Measurements from ENCODE around the gene TRIM64C. TPM values are rescaled to one million over a fixed set of nuclear protein-coding genes. Genes with fewer than 3 reads are reported as not detected.
"Not testable (repeated sequence)": the region's sequence is repeated elsewhere in the genome, so short reads cannot be mapped to it uniquely, and the experiment has no call there.

The TRIM64C gene
- polyA plus RNA-seq = not detected in 2 replicates
- polyA minus RNA-seq = not detected in 2 replicates

- H3K9ac ChIP-seq (ENCODE audit: low read length); H3K9me2 ChIP-seq (ENCODE audit: insufficient read depth, low read length); H3K36me3 ChIP-seq (ENCODE audit: insufficient read depth, low read length); H3F3A ChIP-seq (ENCODE audit: insufficient read depth, low read length, poor library complexity, severe bottlenecking); H3K27me3 ChIP-seq (ENCODE audit: insufficient read depth, low read depth, low read length); H3K4me2 ChIP-seq (ENCODE audit: low read length); H3K9me3 ChIP-seq (ENCODE audit: low read length); H3K79me2 ChIP-seq (replicated peaks; ENCODE audit: insufficient read depth, low read length); H2AFZ ChIP-seq (ENCODE audit: low read depth, low read length); H3K27ac ChIP-seq (ENCODE audit: low read length); H4K20me1 ChIP-seq (ENCODE audit: insufficient read depth); H3K4me3 ChIP-seq (ENCODE audit: low read length): not testable (repeated sequence)
These were observed at the start of gene TRIM64C for GRCh38 chr11:49059012-49059411. Gene TRIM64C, minus strand, starts transcription at chr11:49059112. Its CDS starts 0 bp downstream, at chr11:49059112.

GRCh38 chr11:49102356-49102755, 43.4 kb upstream of the TRIM64C start:
- H4K20me1 ChIP-seq (ENCODE audit: insufficient read depth); H3K4me3 ChIP-seq (ENCODE audit: low read length); H3K9ac ChIP-seq (ENCODE audit: low read length); H3F3A ChIP-seq (ENCODE audit: insufficient read depth, low read length, poor library complexity, severe bottlenecking); H3K36me3 ChIP-seq (ENCODE audit: insufficient read depth, low read length); H3K79me2 ChIP-seq (replicated peaks; ENCODE audit: insufficient read depth, low read length); H3K27me3 ChIP-seq (ENCODE audit: insufficient read depth, low read depth, low read length); H3K9me3 ChIP-seq (ENCODE audit: low read length); H2AFZ ChIP-seq (ENCODE audit: low read depth, low read length); H3K27ac ChIP-seq (ENCODE audit: low read length); H3K9me2 ChIP-seq (ENCODE audit: insufficient read depth, low read length); H3K4me2 ChIP-seq (ENCODE audit: low read length): not testable (repeated sequence)

- not testable (repeated sequence) for H3K9me3 ChIP-seq (ENCODE audit: low read length); H3K9ac ChIP-seq (ENCODE audit: low read length); H3K4me2 ChIP-seq (ENCODE audit: low read length); H2AFZ ChIP-seq (ENCODE audit: low read depth, low read length); H3K79me2 ChIP-seq (replicated peaks; ENCODE audit: insufficient read depth, low read length); H3K9me2 ChIP-seq (ENCODE audit: insufficient read depth, low read length); H3K27me3 ChIP-seq (ENCODE audit: insufficient read depth, low read depth, low read length); H3K4me3 ChIP-seq (ENCODE audit: low read length); H3F3A ChIP-seq (ENCODE audit: insufficient read depth, low read length, poor library complexity, severe bottlenecking); H3K27ac ChIP-seq (ENCODE audit: low read length); H4K20me1 ChIP-seq (ENCODE audit: insufficient read depth); H3K36me3 ChIP-seq (ENCODE audit: insufficient read depth, low read length)
These were observed 11.0 kb upstream of the TRIM64C start for GRCh38 chr11:49069897-49070296.

- H3K9ac ChIP-seq (ENCODE audit: low read length); H3K4me3 ChIP-seq (ENCODE audit: low read length); H2AFZ ChIP-seq (ENCODE audit: low read depth, low read length); H3K9me3 ChIP-seq (ENCODE audit: low read length); H3K9me2 ChIP-seq (ENCODE audit: insufficient read depth, low read length); H3K27me3 ChIP-seq (ENCODE audit: insufficient read depth, low read depth, low read length); H3K79me2 ChIP-seq (replicated peaks; ENCODE audit: insufficient read depth, low read length); H3K36me3 ChIP-seq (ENCODE audit: insufficient read depth, low read length); H3K4me2 ChIP-seq (ENCODE audit: low read length); H3F3A ChIP-seq (ENCODE audit: insufficient read depth, low read length, poor library complexity, severe bottlenecking); H4K20me1 ChIP-seq (ENCODE audit: insufficient read depth); H3K27ac ChIP-seq (ENCODE audit: low read length): not testable (repeated sequence)
These were observed 9.1 kb downstream of the TRIM64C start for GRCh38 chr11:49049821-49050220.

GRCh38 chr11:49048229-49048628, 10.7 kb downstream of the TRIM64C start:
- H2AFZ ChIP-seq (ENCODE audit: low read depth, low read length); H3K27me3 ChIP-seq (ENCODE audit: insufficient read depth, low read depth, low read length); H4K20me1 ChIP-seq (ENCODE audit: insufficient read depth); H3K9ac ChIP-seq (ENCODE audit: low read length); H3K27ac ChIP-seq (ENCODE audit: low read length); H3K9me3 ChIP-seq (ENCODE audit: low read length); H3F3A ChIP-seq (ENCODE audit: insufficient read depth, low read length, poor library complexity, severe bottlenecking); H3K9me2 ChIP-seq (ENCODE audit: insufficient read depth, low read length); H3K4me2 ChIP-seq (ENCODE audit: low read length); H3K4me3 ChIP-seq (ENCODE audit: low read length); H3K36me3 ChIP-seq (ENCODE audit: insufficient read depth, low read length); H3K79me2 ChIP-seq (replicated peaks; ENCODE audit: insufficient read depth, low read length): not testable (repeated sequence)

GRCh38 chr11:49028523-49028922, 30.4 kb downstream of the TRIM64C start, which contains the start of gene TRIM49B:
Gene TRIM49B, plus strand, starts transcription at chr11:49028823. Its CDS starts 2,777 bp downstream, at chr11:49031600.
- H3F3A ChIP-seq (ENCODE audit: insufficient read depth, low read length, poor library complexity, severe bottlenecking); H4K20me1 ChIP-seq (ENCODE audit: insufficient read depth); H3K79me2 ChIP-seq (replicated peaks; ENCODE audit: insufficient read depth, low read length); H2AFZ ChIP-seq (ENCODE audit: low read depth, low read length); H3K27me3 ChIP-seq (ENCODE audit: insufficient read depth, low read depth, low read length); H3K4me2 ChIP-seq (ENCODE audit: low read length); H3K36me3 ChIP-seq (ENCODE audit: insufficient read depth, low read length); H3K9me2 ChIP-seq (ENCODE audit: insufficient read depth, low read length); H3K9me3 ChIP-seq (ENCODE audit: low read length); H3K9ac ChIP-seq (ENCODE audit: low read length); H3K27ac ChIP-seq (ENCODE audit: low read length); H3K4me3 ChIP-seq (ENCODE audit: low read length): not testable (repeated sequence)

Small RNA genes within 50 kb of the gene (small RNA-seq; reads per million reads assigned to genes)
- gene AC084851.1 = 0 reads per million in 3 experiments

Other genes starting within 250 kb of the TRIM64C start
- gene TRIM51G, start 75.2 kb downstream of the TRIM64C start, polyA plus RNA-seq = not detected in 2 replicates
- not detected in 2 replicates for gene TRIM49B, start 30.3 kb downstream of the TRIM64C start, polyA plus RNA-seq
- not detected in 2 replicates for gene FOLH1, start 149.5 kb upstream of the TRIM64C start, polyA plus RNA-seq